ENCODE data around the gene KCTD10.

- TF ChIP-seq POLR2AphosphoS5 (IDR thresholded peaks at IDR 0.05) = no peak
- TF ChIP-seq, protein P1, sequence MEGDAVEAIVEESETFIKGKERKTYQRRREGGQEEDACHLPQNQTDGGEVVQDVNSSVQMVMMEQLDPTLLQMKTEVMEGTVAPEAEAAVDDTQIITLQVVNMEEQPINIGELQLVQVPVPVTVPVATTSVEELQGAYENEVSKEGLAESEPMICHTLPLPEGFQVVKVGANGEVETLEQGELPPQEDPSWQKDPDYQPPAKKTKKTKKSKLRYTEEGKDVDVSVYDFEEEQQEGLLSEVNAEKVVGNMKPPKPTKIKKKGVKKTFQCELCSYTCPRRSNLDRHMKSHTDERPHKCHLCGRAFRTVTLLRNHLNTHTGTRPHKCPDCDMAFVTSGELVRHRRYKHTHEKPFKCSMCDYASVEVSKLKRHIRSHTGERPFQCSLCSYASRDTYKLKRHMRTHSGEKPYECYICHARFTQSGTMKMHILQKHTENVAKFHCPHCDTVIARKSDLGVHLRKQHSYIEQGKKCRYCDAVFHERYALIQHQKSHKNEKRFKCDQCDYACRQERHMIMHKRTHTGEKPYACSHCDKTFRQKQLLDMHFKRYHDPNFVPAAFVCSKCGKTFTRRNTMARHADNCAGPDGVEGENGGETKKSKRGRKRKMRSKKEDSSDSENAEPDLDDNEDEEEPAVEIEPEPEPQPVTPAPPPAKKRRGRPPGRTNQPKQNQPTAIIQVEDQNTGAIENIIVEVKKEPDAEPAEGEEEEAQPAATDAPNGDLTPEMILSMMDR (IDR thresholded peaks at IDR 0.05) = no peak
These were observed 36.0 kb upstream of the KCTD10 start for GRCh38 chr12:109513051-109513450.

Data from prostate gland (tissue), 2 donors.